ENCODE results near the gene MACROD1.

MACROD1 gene

DNA sequence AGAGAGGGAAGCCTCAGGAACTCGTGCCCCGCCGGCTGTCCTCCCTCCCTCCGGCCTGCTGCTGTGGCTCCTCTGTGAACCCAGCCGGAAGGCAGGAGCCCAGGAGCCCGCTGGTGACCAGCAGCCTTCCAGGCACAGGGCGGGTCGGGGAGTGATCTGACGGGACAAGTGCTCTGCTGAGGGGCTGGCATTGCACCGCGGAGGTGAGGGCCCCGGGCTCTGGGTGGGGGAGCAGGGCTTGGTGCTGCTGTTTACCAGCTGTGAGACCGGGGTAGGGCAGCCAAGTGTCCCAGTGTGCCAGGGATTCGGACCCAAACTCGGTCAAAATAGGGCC lies 76.9 kb downstream of the MACROD1 start:
- peaks cover 52% of the 10 kb centered on the region for H3K4me1 ChIP-seq (ENCODE audit: control insufficient read depth, insufficient read depth, low read length)
- H3K27ac ChIP-seq (ENCODE audit: low read length) = no peak overlapping the region
- no peaks in the 10 kb centered on the region for H3K27me3 ChIP-seq (ENCODE audit: control insufficient read depth in 1 of 2, insufficient read depth in 2 of 2, low read length in 2 of 2)
- H3K9ac ChIP-seq (ENCODE audit: low read length in 2 of 2) = no peak overlapping the region
- H3K9me3 ChIP-seq (ENCODE audit: control insufficient read depth in 2 of 2, low read length in 2 of 2) = no peaks in the 10 kb centered on the region
- no peaks in the 10 kb centered on the region for H3K36me3 ChIP-seq (ENCODE audit: control insufficient read depth in 2 of 2, insufficient read depth in 2 of 2, low read length in 2 of 2)
- no peak overlapping the region for H3K4me3 ChIP-seq (ENCODE audit: low read length in 2 of 2)

DNA sequence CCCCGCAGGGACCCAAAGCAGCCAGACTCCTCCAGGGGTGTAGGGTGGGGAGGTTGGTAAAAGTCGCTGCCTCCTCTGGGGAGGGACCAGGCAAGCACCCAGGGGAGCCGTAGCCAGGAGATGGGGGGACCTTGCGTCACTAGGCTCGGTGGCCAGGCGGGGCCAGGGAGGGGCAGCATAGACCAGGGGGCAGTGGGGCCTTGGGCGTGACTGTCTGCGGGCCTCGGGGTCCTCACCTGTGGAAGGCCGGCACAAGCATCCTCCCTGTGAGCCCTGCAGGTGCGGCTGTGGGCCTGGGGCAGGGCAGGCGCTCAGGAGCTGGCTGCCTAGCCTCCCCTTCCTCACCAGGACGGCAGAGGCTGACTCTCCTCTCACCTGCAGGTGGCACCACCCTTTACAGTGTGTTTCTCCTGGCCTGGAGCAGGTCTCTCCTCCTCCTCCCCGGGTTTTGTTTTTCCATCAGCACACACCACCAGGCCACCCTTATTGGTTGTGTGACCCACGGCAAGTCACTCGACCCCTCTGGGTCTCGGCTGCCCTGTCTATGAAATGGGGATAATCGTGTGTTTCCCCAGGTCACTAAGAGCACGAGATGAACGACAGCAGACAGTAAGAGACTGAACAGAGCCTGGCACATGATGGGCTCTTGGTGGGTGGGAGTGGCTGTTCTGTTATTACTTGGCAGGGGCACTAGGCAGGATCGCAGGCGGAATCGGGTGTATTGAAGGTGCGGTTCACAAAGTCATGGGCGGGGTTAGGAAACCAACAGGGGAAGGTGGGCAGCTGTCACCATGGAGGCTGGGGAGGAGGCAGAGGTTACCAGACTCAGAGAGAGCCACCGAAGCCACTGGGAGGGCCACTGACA lies 77.5 kb downstream of the MACROD1 start:
- Histone ChIP-seq H3K36me3 (ENCODE audit: control insufficient read depth in 2 of 2, insufficient read depth in 2 of 2, low read length in 2 of 2) (no peaks in the 10 kb centered on the region), H3K9me3 (ENCODE audit: control insufficient read depth in 2 of 2, low read length in 2 of 2) (no peaks in the 10 kb centered on the region), H3K9ac (ENCODE audit: low read length in 2 of 2) (peak overlapping the region in 1 of 2 donors; percentile 36), H3K27me3 (ENCODE audit: control insufficient read depth in 1 of 2, insufficient read depth in 2 of 2, low read length in 2 of 2) (no peaks in the 10 kb centered on the region), H3K27ac (ENCODE audit: low read length) (no peak overlapping the region), H3K4me3 (ENCODE audit: low read length in 2 of 2) (no peak overlapping the region), H3K4me1 (ENCODE audit: control insufficient read depth, insufficient read depth, low read length) (peaks cover 48% of the 10 kb centered on the region)

DNA sequence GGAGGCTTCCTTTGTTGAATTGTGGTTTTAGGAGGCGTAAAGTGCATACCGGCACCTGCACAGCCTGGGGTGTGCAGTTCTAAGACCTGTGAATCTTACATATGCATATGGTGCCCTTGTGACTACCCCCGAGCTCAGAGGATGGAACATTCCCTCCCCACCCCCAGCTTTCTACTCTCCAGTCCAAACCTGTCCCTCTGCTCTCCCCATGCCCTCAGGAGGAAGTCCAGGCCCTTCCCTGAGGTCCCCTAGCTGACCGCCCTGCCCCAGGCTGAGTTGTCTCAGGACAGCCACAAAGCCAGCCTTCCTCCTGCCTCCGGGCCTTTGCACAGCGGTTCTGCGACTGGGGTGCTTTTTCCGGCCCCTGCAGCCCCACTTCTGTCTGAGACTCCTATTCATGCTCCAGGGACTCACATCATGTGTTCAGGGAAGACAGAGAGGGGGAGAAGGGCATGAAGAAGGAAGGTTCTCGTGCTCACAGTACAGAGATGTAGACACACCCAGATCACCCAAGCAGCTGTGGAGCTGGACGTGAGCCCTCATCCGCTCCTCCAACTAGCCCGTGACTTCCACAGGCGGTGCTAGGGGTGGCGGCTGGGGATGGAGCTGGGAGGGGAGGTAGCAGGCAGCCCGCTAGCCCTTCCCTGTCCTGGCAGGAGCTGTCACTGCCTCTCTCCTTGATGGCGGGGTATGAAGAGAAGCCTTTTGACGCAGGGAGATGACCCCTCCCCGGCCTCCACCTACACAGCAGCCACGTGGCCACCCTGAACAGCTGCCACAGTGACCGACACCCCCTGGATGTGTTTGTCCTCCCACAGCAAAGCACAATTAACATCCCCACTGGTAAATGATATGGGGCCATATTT lies 79.4 kb downstream of the MACROD1 start:
- Histone ChIP-seq H3K27ac (ENCODE audit: low read length) (no peak overlapping the region), H3K27me3 (ENCODE audit: control insufficient read depth in 1 of 2, insufficient read depth in 2 of 2, low read length in 2 of 2) (no peaks in the 10 kb centered on the region), H3K9me3 (ENCODE audit: control insufficient read depth in 2 of 2, low read length in 2 of 2) (no peaks in the 10 kb centered on the region), H3K4me1 (ENCODE audit: control insufficient read depth, insufficient read depth, low read length) (peaks cover 37% of the 10 kb centered on the region), H3K36me3 (ENCODE audit: control insufficient read depth in 2 of 2, insufficient read depth in 2 of 2, low read length in 2 of 2) (no peaks in the 10 kb centered on the region), H3K4me3 (ENCODE audit: low read length in 2 of 2) (no peak overlapping the region), H3K9ac (ENCODE audit: low read length in 2 of 2) (no peak overlapping the region)

DNA sequence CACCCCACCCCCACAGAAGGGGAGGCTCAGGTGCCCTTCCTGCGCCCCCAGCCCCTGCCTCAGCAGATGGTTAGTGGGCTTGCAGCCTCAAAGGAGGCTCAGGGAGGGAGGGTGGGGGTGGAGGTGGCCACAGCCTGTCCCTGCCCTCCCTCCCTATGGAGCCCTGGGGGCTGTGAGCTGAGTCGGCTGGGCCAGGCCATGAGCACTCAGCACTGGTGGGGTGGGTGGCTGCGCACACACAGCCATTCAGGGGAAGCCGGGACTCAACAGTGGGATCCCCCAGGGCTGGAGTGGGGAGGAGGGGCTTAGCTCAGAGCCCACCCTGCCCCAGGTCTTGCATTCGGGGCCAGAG lies 80.0 kb downstream of the MACROD1 start:
- Histone ChIP-seq H3K9ac (ENCODE audit: low read length in 2 of 2) (no peak overlapping the region), H3K36me3 (ENCODE audit: control insufficient read depth in 2 of 2, insufficient read depth in 2 of 2, low read length in 2 of 2) (no peaks in the 10 kb centered on the region), H3K27me3 (ENCODE audit: control insufficient read depth in 1 of 2, insufficient read depth in 2 of 2, low read length in 2 of 2) (no peaks in the 10 kb centered on the region), H3K9me3 (ENCODE audit: control insufficient read depth in 2 of 2, low read length in 2 of 2) (no peaks in the 10 kb centered on the region), H3K27ac (ENCODE audit: low read length) (no peak overlapping the region), H3K4me3 (ENCODE audit: low read length in 2 of 2) (no peak overlapping the region), H3K4me1 (ENCODE audit: control insufficient read depth, insufficient read depth, low read length) (peaks cover 36% of the 10 kb centered on the region)

DNA sequence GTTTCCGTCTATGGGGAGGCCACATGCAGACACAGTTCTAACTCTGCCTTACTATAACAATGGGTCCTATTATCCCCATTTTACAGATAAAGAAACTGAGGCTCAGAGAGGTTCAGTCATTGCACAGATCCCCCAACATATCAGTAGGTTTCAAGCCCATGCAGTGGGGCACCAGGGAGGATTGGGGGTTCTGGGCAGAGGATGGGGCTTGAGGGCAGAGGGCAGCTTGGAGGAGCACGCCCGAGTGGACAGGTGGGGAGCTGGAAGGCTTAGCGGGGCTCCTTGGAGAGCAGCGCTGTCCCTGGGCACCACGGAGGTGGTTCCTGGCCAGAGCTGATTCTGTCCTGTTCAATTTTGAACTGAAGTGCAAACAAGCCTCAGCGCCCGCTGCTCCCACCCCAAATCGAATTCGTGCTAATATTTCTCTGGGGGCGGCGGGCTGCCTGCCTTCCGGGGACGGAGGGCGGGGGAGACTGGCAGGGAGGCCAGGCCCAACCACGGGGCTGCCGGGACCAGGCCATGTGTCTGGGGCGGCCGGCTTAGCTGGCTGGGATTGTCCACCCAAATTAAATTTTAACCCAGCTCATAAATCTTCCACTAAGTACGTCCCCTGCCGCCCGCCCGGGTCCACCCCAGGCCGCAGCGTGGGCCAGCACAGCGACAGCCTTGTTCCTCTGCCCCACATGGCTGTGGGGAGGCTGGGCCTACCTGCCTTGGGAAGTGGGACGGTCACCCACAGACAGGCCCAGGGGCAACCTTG lies 80.8 kb downstream of the MACROD1 start:
- peaks cover 29% of the 10 kb centered on the region for H3K4me1 ChIP-seq (ENCODE audit: control insufficient read depth, insufficient read depth, low read length)
- H3K36me3 ChIP-seq (ENCODE audit: control insufficient read depth in 2 of 2, insufficient read depth in 2 of 2, low read length in 2 of 2) = no peaks in the 10 kb centered on the region
- H3K27ac ChIP-seq (ENCODE audit: low read length) = no peak overlapping the region
- H3K4me3 ChIP-seq (ENCODE audit: low read length in 2 of 2) = no peak overlapping the region
- no peaks in the 10 kb centered on the region for H3K9me3 ChIP-seq (ENCODE audit: control insufficient read depth in 2 of 2, low read length in 2 of 2)
- H3K27me3 ChIP-seq (ENCODE audit: control insufficient read depth in 1 of 2, insufficient read depth in 2 of 2, low read length in 2 of 2) = no peaks in the 10 kb centered on the region
- H3K9ac ChIP-seq (ENCODE audit: low read length in 2 of 2) = no peak overlapping the region

DNA sequence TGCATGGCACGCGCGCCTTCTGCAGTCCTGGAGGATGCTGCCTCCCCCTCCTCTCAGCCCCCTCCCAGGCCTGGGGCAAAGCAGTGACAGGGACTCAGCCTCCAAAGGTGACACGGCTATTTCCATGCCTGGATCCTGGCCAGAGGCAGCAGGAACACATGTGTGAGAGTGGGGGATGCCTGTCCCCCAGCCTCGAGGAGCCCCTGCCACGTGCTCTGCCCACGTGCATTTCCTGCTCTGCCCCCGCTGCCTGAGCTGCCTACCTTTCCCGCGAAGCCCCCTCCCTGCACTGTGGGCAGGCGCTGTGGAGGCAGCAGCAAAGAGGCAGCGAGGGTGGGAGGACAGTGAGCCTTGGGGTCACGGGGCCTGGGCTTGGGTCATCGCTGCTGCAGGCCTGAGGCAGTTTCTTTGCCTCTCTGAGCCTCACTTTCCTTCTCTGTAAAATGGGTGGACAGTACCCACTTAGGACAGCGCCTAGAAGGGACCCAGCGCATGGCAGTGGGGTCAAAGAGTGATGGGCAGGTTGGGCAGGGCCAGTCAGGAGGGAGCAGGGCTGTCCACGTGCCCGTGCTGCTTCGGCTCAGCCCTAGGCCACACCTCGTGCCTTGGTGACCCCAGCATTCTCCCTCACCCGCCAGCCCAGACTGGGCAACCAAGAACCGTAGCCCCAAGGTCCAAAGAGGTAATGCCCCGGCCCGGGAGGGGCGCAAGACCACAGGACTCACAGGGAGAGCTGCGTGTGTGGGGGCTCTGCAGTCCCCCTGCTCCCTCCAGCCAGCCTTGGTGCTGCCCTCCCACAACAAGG lies 81.6 kb downstream of the MACROD1 start:
- Histone ChIP-seq H3K9ac (ENCODE audit: low read length in 2 of 2) (no peak overlapping the region), H3K27me3 (ENCODE audit: control insufficient read depth in 1 of 2, insufficient read depth in 2 of 2, low read length in 2 of 2) (no peaks in the 10 kb centered on the region), H3K4me3 (ENCODE audit: low read length in 2 of 2) (no peak overlapping the region), H3K27ac (ENCODE audit: low read length) (no peak overlapping the region), H3K9me3 (ENCODE audit: control insufficient read depth in 2 of 2, low read length in 2 of 2) (no peaks in the 10 kb centered on the region), H3K36me3 (ENCODE audit: control insufficient read depth in 2 of 2, insufficient read depth in 2 of 2, low read length in 2 of 2) (no peaks in the 10 kb centered on the region), H3K4me1 (ENCODE audit: control insufficient read depth, insufficient read depth, low read length) (peaks cover 21% of the 10 kb centered on the region)

DNA sequence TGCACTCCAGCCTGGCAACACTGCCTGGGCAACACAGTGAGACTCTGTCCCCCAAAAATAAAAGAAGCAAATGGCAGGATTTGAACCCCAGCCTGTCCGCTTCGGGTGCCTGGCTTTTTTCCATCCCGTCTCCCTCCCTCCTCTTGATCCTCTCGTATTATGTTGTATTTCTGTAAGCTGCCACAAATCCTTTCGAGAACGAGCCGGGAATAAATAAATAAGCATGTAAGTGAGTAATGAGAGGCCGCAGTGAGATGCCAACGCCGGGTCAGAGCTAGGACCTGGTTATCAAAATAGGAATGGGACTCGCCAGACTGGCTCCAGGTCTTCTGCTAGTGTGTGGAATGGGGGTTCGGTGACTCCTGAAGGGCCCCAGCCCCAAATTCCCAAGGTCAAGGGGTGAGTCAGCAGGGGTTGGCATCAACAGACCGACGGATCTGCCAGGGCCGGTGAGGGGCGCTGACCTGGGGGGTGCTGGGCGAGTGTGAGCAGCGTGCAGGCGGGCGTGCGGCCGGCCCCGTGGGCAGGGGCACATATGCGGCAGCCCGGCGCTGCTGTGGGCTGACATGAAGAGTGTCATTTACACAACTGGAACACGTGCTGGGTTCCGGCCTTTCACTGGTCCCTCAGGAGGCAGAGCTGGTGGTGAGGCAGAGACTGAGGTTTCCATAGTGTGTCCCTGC lies 82.4 kb downstream of the MACROD1 start:
- no peak overlapping the region for H3K4me3 ChIP-seq (ENCODE audit: low read length in 2 of 2)
- no peaks in the 10 kb centered on the region for H3K27me3 ChIP-seq (ENCODE audit: control insufficient read depth in 1 of 2, insufficient read depth in 2 of 2, low read length in 2 of 2)
- no peaks in the 10 kb centered on the region for H3K36me3 ChIP-seq (ENCODE audit: control insufficient read depth in 2 of 2, insufficient read depth in 2 of 2, low read length in 2 of 2)
- H3K4me1 ChIP-seq (ENCODE audit: control insufficient read depth, insufficient read depth, low read length) = peaks cover 13% of the 10 kb centered on the region
- H3K9ac ChIP-seq (ENCODE audit: low read length in 2 of 2) = no peak overlapping the region
- H3K27ac ChIP-seq (ENCODE audit: low read length) = no peak overlapping the region
- no peaks in the 10 kb centered on the region for H3K9me3 ChIP-seq (ENCODE audit: control insufficient read depth in 2 of 2, low read length in 2 of 2)

DNA sequence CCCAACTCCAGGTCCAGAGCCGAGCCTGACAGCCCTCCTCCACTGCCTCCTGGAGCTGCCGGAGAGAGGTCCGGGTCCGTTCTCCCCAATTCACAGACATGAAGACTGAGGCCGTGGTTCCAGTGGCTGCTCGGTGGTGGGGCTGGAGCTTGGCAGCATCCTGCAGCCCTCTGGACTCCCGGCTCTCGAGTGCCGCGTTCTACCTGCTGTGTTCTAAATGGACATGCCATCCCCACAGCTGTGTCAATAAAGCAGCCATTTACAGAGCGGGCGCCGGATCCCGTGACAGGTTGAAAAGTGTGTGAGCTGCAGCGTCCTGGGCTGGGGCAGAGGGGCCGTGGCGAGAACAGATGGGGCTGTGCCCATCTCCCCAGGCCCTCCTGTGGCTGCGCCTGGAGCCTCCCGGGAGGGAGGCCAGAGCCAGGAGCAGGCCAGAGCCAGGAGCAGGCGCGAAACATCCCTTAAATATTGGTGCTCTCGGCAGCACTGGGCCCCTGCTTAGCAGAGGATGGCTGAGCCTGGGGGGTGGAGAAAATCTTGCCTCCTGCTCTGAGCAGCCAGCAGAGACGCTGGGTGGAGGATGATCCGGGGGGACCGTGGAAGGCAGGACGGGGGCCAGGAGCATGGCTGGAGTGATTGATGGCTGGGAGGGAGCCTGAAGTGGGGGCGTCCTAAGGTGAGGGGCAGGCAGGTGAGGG lies 84.0 kb downstream of the MACROD1 start:
- Histone ChIP-seq H3K36me3 (ENCODE audit: control insufficient read depth in 2 of 2, insufficient read depth in 2 of 2, low read length in 2 of 2) (no peaks in the 10 kb centered on the region), H3K27ac (ENCODE audit: low read length) (no peak overlapping the region), H3K4me3 (ENCODE audit: low read length in 2 of 2) (no peak overlapping the region), H3K9me3 (ENCODE audit: control insufficient read depth in 2 of 2, low read length in 2 of 2) (no peaks in the 10 kb centered on the region), H3K4me1 (ENCODE audit: control insufficient read depth, insufficient read depth, low read length) (peaks cover 11% of the 10 kb centered on the region), H3K9ac (ENCODE audit: low read length in 2 of 2) (no peak overlapping the region), H3K27me3 (ENCODE audit: control insufficient read depth in 1 of 2, insufficient read depth in 2 of 2, low read length in 2 of 2) (no peaks in the 10 kb centered on the region)

DNA sequence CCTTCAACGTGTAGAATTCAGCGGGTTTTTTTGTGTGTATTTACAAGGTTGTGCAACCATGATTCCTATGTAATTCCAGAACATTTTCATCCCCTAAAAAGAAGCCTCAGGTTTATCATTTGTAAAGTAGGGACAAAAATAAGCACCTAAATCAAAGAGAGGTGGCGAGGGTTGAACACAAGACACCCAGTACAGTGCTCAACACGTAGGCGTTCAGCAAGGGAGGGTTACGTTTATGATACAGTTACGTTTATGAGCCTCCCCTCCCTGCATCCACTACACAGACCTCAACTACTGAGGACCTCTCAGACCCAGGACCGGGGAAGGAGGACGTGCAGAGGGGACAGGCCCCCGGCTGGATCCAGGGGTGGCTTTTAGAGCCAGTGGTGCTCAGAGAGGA lies 85.5 kb downstream of the MACROD1 start:
- Histone ChIP-seq H3K9ac (ENCODE audit: low read length in 2 of 2) (no peak overlapping the region), H3K4me3 (ENCODE audit: low read length in 2 of 2) (no peak overlapping the region), H3K27ac (ENCODE audit: low read length) (no peak overlapping the region), H3K27me3 (ENCODE audit: control insufficient read depth in 1 of 2, insufficient read depth in 2 of 2, low read length in 2 of 2) (no peaks in the 10 kb centered on the region), H3K9me3 (ENCODE audit: control insufficient read depth in 2 of 2, low read length in 2 of 2) (no peaks in the 10 kb centered on the region), H3K36me3 (ENCODE audit: control insufficient read depth in 2 of 2, insufficient read depth in 2 of 2, low read length in 2 of 2) (no peaks in the 10 kb centered on the region), H3K4me1 (ENCODE audit: control insufficient read depth, insufficient read depth, low read length) (peaks cover 7% of the 10 kb centered on the region)
